Stomach (tissue), 9 donors: ENCODE data around the gene UBXN2A. TPM values are rescaled to one million over a fixed set of nuclear protein-coding genes. Genes with fewer than 3 reads are reported as not detected.

Experiments used
- DNase-seq, 2 donors: peaks; one replicate each; pipeline versions ENCODE4 v3.0.0 to v3.0.0-alpha.2; 2013 to 2019
- H3K27ac ChIP-seq, 5 donors: fragments of 200-600 bp in 4 of 5; sonication (generic) in 4 of 5; one replicate each; pipeline ENCODE4 v1.5.1; 2013 to 2019; ENCODE audit warnings: mild to moderate bottlenecking in 1 of 5, moderate library complexity in 1 of 5
- H3K27me3 ChIP-seq, 3 donors: fragments of 200-600 bp; sonication (generic); one replicate each; pipeline ENCODE4 v1.5.1; 2017 to 2019; ENCODE audit warnings: mixed run types in 1 of 3
- H3K36me3 ChIP-seq, 4 donors: fragments of 200-600 bp; sonication (generic); 1 replicate in 3 of 4; 2 replicates in 1 of 4; pipeline ENCODE4 v1.5.1; 2016 to 2019
- H3K4me1 ChIP-seq, 4 donors: fragments of 200-600 bp; sonication (generic); one replicate each; pipeline ENCODE4 v1.5.1; 2016 to 2019
- H3K4me3 ChIP-seq, 4 donors: fragments of 200-600 bp; sonication (generic) in 3 of 4; one replicate each; pipeline ENCODE4 v1.5.1; 2016 to 2019; ENCODE audit warnings: mild to moderate bottlenecking in 1 of 4
- H3K9me3 ChIP-seq, 4 donors: fragments of 200-600 bp; sonication (generic); one replicate each; pipeline ENCODE4 v1.5.1; 2016 to 2019
- EP300 ChIP-seq: sonication (generic); formaldehyde crosslinking; IDR thresholded peaks from one replicate; pipeline ENCODE4 v1.6.1; 2017; ENCODE audit warnings: antibody characterized with exemption
- POLR2A ChIP-seq, 4 donors: fragments of 450-650 bp; IDR thresholded peaks; one replicate each; pipeline ENCODE4 v1.6.1; 2016; ENCODE audit warnings: antibody characterized with exemption in 4 of 4, control low read depth in 2 of 4, mild to moderate bottlenecking in 1 of 4, moderate library complexity in 1 of 4
- POLR2AphosphoS5 ChIP-seq, 3 donors: sonication (generic); formaldehyde crosslinking; IDR thresholded peaks; one replicate each; pipeline ENCODE4 v1.6.1; 2016; ENCODE audit warnings: antibody characterized with exemption in 3 of 3
- WGBS, 5 donors: extraction: QIAGEN DNeasy Blood & Tissue Kit in 3 of 5; methylation state at CpG; one replicate each; pipeline versions ENCODE4 v1.1.5 to v1.1.7; 2013 to 2018; 5-methylcytosine and 5-hydroxymethylcytosine counted together
- intact Hi-C: fragments of 100-400 bp; cut with DNase I; formaldehyde crosslinking; loops from one replicate; pipeline ENCODE4 v1.15.1; 2023; ENCODE audit warnings: low total_unique reads
- polyA plus RNA-seq, 3 donors: library from polyadenylated mRNA; stranded (reverse); fragments of 200-250 nt; gene quantifications; one replicate each; pipeline ENCODE4 v1.2.3, GENCODE V29; 2013
- total RNA-seq, 5 donors: library from RNA; depleted of rRNA; stranded (reverse); fragments of >200 nt; gene quantifications; one replicate each; pipeline versions ENCODE4 v1.1.0 to v1.2.3, GENCODE V29; 2014 to 2016
- TF ChIP-seq, protein P1 (sequence below), 7 experiments: fragments of 450-650 bp in 4 of 7; fragments of 200-600 bp in 3 of 7; sonication (generic) in 3 of 7; IDR thresholded peaks; one replicate each; pipeline ENCODE4 v1.5.1; 2016 to 2019; ENCODE audit warnings: antibody characterized with exemption in 7 of 7, control low read depth in 2 of 7, mild to moderate bottlenecking in 1 of 7
- donor health status: healthy with polysubstance abuse.
- donor health status: Bipolar disorder and iron deficiency.
- donor health status: healthy.

The UBXN2A gene
- total and polyA plus RNA-seq, 8 donors: 3.6 to 53.6 (median 7.6) TPM

DNA sequence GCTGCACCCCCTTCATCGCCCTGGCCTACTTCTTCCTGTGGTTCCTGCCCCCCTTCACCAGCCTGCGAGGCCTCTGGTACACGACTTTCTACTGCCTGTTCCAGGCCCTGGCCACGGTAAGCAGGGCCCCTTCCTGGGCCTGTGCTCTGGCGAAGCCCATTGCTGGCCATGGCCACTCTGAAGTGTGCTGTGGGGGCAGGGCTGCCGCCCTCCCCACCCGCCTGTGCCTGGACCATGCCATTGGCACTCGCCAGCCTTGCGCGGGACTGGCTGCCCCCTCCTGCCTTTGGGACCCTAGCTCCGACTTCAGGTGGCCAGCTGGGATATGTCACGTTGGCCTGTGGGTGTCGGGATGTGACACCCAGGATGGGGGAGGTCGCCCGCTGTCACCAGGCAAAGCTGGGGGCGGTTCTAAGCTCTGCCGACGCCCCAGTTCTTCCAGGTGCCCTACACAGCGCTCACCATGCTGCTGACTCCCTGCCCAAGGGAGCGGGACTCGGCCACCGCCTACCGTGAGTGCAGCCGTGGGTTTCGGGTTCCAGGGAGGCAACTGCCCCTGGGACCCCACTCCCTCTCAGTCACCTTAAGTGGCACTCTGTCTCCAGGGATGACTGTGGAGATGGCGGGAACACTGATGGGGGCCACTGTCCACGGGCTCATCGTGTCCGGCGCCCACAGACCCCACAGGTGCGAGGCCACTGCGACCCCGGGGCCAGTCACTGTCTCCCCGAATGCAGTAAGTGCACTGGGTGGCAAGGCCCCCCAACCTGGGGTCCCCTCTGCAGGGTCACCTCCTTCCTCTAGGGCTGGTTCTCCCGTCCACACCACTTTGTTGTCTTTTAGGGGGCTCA lies 76.8 kb downstream of the UBXN2A start:
- TF ChIP-seq EP300 (no peak), POLR2A (IDR thresholded peaks at IDR 0.05) (no peak), POLR2AphosphoS5 (IDR thresholded peaks at IDR 0.05) (no peak)
- TF ChIP-seq, protein P1, sequence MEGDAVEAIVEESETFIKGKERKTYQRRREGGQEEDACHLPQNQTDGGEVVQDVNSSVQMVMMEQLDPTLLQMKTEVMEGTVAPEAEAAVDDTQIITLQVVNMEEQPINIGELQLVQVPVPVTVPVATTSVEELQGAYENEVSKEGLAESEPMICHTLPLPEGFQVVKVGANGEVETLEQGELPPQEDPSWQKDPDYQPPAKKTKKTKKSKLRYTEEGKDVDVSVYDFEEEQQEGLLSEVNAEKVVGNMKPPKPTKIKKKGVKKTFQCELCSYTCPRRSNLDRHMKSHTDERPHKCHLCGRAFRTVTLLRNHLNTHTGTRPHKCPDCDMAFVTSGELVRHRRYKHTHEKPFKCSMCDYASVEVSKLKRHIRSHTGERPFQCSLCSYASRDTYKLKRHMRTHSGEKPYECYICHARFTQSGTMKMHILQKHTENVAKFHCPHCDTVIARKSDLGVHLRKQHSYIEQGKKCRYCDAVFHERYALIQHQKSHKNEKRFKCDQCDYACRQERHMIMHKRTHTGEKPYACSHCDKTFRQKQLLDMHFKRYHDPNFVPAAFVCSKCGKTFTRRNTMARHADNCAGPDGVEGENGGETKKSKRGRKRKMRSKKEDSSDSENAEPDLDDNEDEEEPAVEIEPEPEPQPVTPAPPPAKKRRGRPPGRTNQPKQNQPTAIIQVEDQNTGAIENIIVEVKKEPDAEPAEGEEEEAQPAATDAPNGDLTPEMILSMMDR (IDR thresholded peaks at IDR 0.05): no peak
- H3K4me3 ChIP-seq: no peak overlapping the region
- no peak overlapping the region for H3K27ac ChIP-seq
- peaks cover 0 to 8% (median 0%) of the 10 kb centered on the region in 3 donors for H3K27me3 ChIP-seq
- no peak for DNase-seq
- 89 to 93% (median 92%) methylated on average over 17 to 35 of the region's 35 CpGs for WGBS, 5 donors
- H3K9me3 ChIP-seq: no peaks in the 10 kb centered on the region
- intact Hi-C loops: no loop called here
- no peaks in the 10 kb centered on the region for H3K4me1 ChIP-seq
- peaks cover 0 to 5% (median 2%) of the 10 kb centered on the region in 4 donors for H3K36me3 ChIP-seq

- no peak overlapping the region for H3K27ac ChIP-seq
- no peaks in the 10 kb centered on the region for H3K4me1 ChIP-seq
- H3K4me3 ChIP-seq: no peak overlapping the region
- DNase-seq: no peak
- no peaks in the 10 kb centered on the region for H3K9me3 ChIP-seq
- 70 to 86% (median 80%) methylated on average over 8 of the region's 8 CpGs for WGBS, 5 donors
- intact Hi-C loops: no loop called here
- TF ChIP-seq POLR2A (IDR thresholded peaks at IDR 0.05): no peak
- TF ChIP-seq POLR2AphosphoS5 (IDR thresholded peaks at IDR 0.05): no peak
- TF ChIP-seq, protein P1 (IDR thresholded peaks at IDR 0.05): no peak
- no peak for TF ChIP-seq EP300
- peaks cover 0 to 2% (median 0%) of the 10 kb centered on the region in 3 donors for H3K27me3 ChIP-seq
- H3K36me3 ChIP-seq: peaks cover 0 to 10% (median 6%) of the 10 kb centered on the region in 4 donors
These were observed 77.4 kb downstream of the UBXN2A start for GRCh38 chr2:24017711-24018110.

DNA sequence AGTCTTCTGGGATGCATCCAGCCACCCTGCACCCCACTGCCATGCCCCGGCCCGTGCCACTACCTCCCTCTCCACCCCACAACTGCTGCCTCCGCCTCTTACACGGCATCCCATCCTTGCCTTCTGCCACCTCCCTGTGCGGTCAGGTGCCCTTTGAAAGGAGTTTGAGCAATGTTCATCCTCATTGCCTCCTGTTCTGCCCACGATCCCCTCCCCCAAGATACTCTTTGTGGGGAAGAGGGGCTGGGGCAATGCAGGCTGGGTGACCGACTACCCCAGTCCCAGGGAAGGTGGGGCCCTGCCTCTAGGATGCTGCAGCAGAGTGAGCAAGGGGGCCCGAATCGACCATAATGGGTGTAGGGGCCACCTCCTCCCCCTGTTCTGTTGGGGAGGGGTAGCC lies 78.0 kb downstream of the UBXN2A start:
- TF ChIP-seq, protein P1 (IDR thresholded peaks at IDR 0.05): no peak
- TF ChIP-seq POLR2AphosphoS5 (IDR thresholded peaks at IDR 0.05) (no peak), EP300 (no peak), POLR2A (IDR thresholded peaks at IDR 0.05) (no peak)
- Histone ChIP-seq H3K36me3 (peaks cover 0 to 15% (median 11%) of the 10 kb centered on the region in 4 donors), H3K27me3 (no peaks in the 10 kb centered on the region), H3K4me1 (no peaks in the 10 kb centered on the region), H3K4me3 (no peak overlapping the region), H3K27ac (no peak overlapping the region), H3K9me3 (no peaks in the 10 kb centered on the region)
- WGBS, 5 donors: 80 to 88% (median 85%) methylated on average over 9 of the region's 9 CpGs
- DNase-seq: no peak
- intact Hi-C loops: no loop called here

GRCh38 chr2:24019729-24020128 lies 79.5 kb downstream of the UBXN2A start:
- TF ChIP-seq EP300: no peak
- TF ChIP-seq, protein P1 (IDR thresholded peaks at IDR 0.05): no peak
- TF ChIP-seq POLR2AphosphoS5 (IDR thresholded peaks at IDR 0.05): no peak
- TF ChIP-seq POLR2A (IDR thresholded peaks at IDR 0.05): no peak
- intact Hi-C loops: no loop called here
- Histone ChIP-seq H3K27ac (no peak overlapping the region), H3K4me3 (no peak overlapping the region), H3K9me3 (no peaks in the 10 kb centered on the region), H3K27me3 (no peaks in the 10 kb centered on the region), H3K36me3 (peaks cover 3 to 30% (median 25%) of the 10 kb centered on the region in 4 donors), H3K4me1 (no peaks in the 10 kb centered on the region)
- WGBS, 5 donors: 74 to 82% (median 76%) methylated on average over 5 of the region's 5 CpGs
- DNase-seq: no peak
